OCI-LY7 (cell line): ENCODE results near the gene MRPS12. TPM values are rescaled to one million over a fixed set of nuclear protein-coding genes. Genes with fewer than 3 reads are reported as not detected.

ENCODE experiments used
- BruUV-seq: library from RNA; stranded (reverse); fragments of 400-500 nt; replicated peaks from 2 replicates; lab custom pipeline; 2021; lab: Mats Ljungman, UMichigan
- CTCF ChIA-PET: fragments of 300-600 bp; sonication (Branson Sonifier 250); formaldehyde crosslinking; loops from one replicate; lab custom pipeline; 2022; ENCODE audit warnings: antibody characterized with exemption; ENCODE audit not compliant: unreplicated experiment; lab: Charles Lee
- POLR2A ChIA-PET: fragments of 300-600 bp; sonication (Branson Sonifier 250); formaldehyde crosslinking; loops from one replicate; lab custom pipeline; 2022; ENCODE audit warnings: antibody characterized with exemption; lab: Charles Lee
- DNase-seq: peaks from one replicate; pipeline ENCODE4 v3.0.0-alpha.2; 2015; ENCODE audit warnings: low spot score
- H2AFZ ChIP-seq: fragments of 200-600 bp; sonication (generic), shearing (Covaris generic); 2 replicates; pipeline ENCODE4 v1.6.1; 2014; ENCODE audit warnings: mild to moderate bottlenecking, antibody characterized with exemption, low read length, moderate library complexity
- H3K27ac ChIP-seq: fragments of 200-600 bp; sonication (generic); 2 replicates; pipeline ENCODE4 v1.5.1; 2014; ENCODE audit warnings: mixed run types, low read depth, mild to moderate bottlenecking, moderate library complexity, low read length, inconsistent platforms; ENCODE audit not compliant: poor library complexity, severe bottlenecking
- H3K36me3 ChIP-seq: fragments of 200-600 bp; sonication (generic); 2 replicates; pipeline ENCODE4 v1.6.1; 2014; ENCODE audit warnings: mild to moderate bottlenecking, antibody characterized with exemption, low read length, moderate library complexity, mixed read lengths; ENCODE audit not compliant: insufficient read depth
- H3K4me1 ChIP-seq: fragments of 200-600 bp; sonication (generic); 2 replicates; pipeline ENCODE4 v1.5.1; 2014; ENCODE audit warnings: mild to moderate bottlenecking, low read length; ENCODE audit not compliant: insufficient read depth, poor library complexity, severe bottlenecking
- H3K4me2 ChIP-seq: fragments of 200-600 bp; sonication (generic); 2 replicates; pipeline ENCODE4 v1.6.1; 2014; ENCODE audit warnings: mild to moderate bottlenecking, low read length
- H3K4me3 ChIP-seq: fragments of 200-600 bp; sonication (generic); 2 replicates; pipeline ENCODE4 v1.5.1; 2014; ENCODE audit warnings: mild to moderate bottlenecking, low read depth, low read length; ENCODE audit not compliant: poor library complexity, severe bottlenecking
- H3K79me2 ChIP-seq: fragments of 200-600 bp; sonication (generic); 2 replicates; pipeline ENCODE4 v1.6.1; 2016; ENCODE audit warnings: low read depth, mild to moderate bottlenecking, low read length, moderate library complexity, mixed read lengths; ENCODE audit not compliant: insufficient read depth
- H3K9me2 ChIP-seq: fragments of 200-600 bp; sonication (generic); 2 replicates; pipeline ENCODE4 v1.6.1; 2016; ENCODE audit warnings: mild to moderate bottlenecking, low read length, mixed read lengths; ENCODE audit not compliant: insufficient read depth
- H3K9me3 ChIP-seq: fragments of 200-600 bp; sonication (generic); 2 replicates; pipeline ENCODE4 v1.6.1; 2014; ENCODE audit warnings: mild to moderate bottlenecking, mixed run types, low read length, mixed read lengths
- H4K20me1 ChIP-seq: fragments of 200-600 bp; sonication (generic); 2 replicates; pipeline ENCODE4 v1.6.1; 2014; ENCODE audit warnings: mild to moderate bottlenecking, antibody characterized with exemption, low read length, moderate library complexity, mixed read lengths; ENCODE audit not compliant: insufficient read depth
- EZH2phosphoT487 ChIP-seq: fragments of 200-600 bp; sonication (generic); IDR thresholded peaks from 2 replicates; pipeline ENCODE4 v1.6.1; 2018; ENCODE audit warnings: low read depth, borderline replicate concordance, mild to moderate bottlenecking, mixed run types, antibody characterized with exemption, low read length, moderate library complexity, mixed read lengths
- intact Hi-C: fragments of 100-400 bp; cut with micrococcal nuclease; formaldehyde crosslinking; loops from one replicate; pipeline ENCODE4 v1.10.0; 2022; ENCODE audit not compliant: unreplicated experiment
- total RNA-seq, 2 experiments: library from RNA; depleted of rRNA in 1 of 2; stranded (reverse); fragments of >200 nt in 1 of 2; shearing (Covaris generic) in 1 of 2; gene quantifications; 2 replicates each; pipeline ENCODE4 v1.2.3, GENCODE V29; 2014 to 2022
- TF ChIP-seq, protein P1 (sequence below): fragments of 200-600 bp; sonication (generic); conservative IDR thresholded peaks from 2 replicates; pipeline ENCODE4 v1.5.1; 2014; ENCODE audit warnings: mild to moderate bottlenecking, antibody characterized with exemption, low read length, moderate library complexity, mixed read lengths

MRPS12 gene
- total RNA-seq, 2 experiments from 2014 or later = 63.5 to 74.6 TPM

GRCh38 chr19:38891771-38892170 lies 39.0 kb upstream of the MRPS12 start:
- CTCF ChIA-PET = no interaction called here
- no peaks in the 10 kb centered on the region for H4K20me1 ChIP-seq
- no peak overlapping the region for H2AFZ ChIP-seq
- H3K4me3 ChIP-seq = no peak overlapping the region
- BruUV-seq = no TSS peak
- no peak for TF ChIP-seq EZH2phosphoT487
- TF ChIP-seq, protein P1, sequence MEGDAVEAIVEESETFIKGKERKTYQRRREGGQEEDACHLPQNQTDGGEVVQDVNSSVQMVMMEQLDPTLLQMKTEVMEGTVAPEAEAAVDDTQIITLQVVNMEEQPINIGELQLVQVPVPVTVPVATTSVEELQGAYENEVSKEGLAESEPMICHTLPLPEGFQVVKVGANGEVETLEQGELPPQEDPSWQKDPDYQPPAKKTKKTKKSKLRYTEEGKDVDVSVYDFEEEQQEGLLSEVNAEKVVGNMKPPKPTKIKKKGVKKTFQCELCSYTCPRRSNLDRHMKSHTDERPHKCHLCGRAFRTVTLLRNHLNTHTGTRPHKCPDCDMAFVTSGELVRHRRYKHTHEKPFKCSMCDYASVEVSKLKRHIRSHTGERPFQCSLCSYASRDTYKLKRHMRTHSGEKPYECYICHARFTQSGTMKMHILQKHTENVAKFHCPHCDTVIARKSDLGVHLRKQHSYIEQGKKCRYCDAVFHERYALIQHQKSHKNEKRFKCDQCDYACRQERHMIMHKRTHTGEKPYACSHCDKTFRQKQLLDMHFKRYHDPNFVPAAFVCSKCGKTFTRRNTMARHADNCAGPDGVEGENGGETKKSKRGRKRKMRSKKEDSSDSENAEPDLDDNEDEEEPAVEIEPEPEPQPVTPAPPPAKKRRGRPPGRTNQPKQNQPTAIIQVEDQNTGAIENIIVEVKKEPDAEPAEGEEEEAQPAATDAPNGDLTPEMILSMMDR = no peak
- peaks cover 4% of the 10 kb centered on the region; the same call in 1 of the 2 replicates for H3K36me3 ChIP-seq
- H3K79me2 ChIP-seq = no peaks in the 10 kb centered on the region
- H3K9me2 ChIP-seq = no peaks in the 10 kb centered on the region
- no peak overlapping the region for H3K4me2 ChIP-seq
- H3K9me3 ChIP-seq = no peaks in the 10 kb centered on the region
- DNase-seq = no peak
- intact Hi-C loops = no loop called here
- H3K27ac ChIP-seq = no peak overlapping the region
- POLR2A ChIA-PET = no interaction called here
- no peaks in the 10 kb centered on the region for H3K4me1 ChIP-seq

DNA sequence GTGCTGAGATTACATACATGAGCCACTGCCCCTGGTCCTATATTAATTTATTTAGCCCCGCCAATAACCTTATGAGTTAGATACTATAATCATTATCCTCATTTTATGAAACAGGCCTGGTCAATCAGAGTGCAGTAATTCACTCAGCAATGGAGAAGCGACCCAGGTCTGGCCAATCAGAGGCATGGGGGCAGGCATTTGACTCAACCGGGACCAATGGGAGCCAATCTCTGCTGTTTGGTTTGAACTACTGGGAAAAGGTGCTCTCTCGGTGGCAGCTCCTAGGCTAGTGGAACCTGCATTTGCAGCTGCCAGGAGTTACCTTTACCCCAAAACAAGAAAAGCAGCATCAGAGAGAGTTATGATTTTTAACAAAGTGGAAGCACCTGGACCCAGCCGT lies 37.9 kb upstream of the MRPS12 start:
- H3K27ac ChIP-seq = no peak overlapping the region
- no peak overlapping the region for H2AFZ ChIP-seq
- intact Hi-C loops = no loop called here
- no peaks in the 10 kb centered on the region for H3K9me2 ChIP-seq
- TF ChIP-seq EZH2phosphoT487 = no peak
- BruUV-seq = no TSS peak
- H4K20me1 ChIP-seq = no peaks in the 10 kb centered on the region
- H3K9me3 ChIP-seq = no peaks in the 10 kb centered on the region
- H3K4me3 ChIP-seq = no peak overlapping the region
- ChIA-PET CTCF (no interaction called here), POLR2A (no interaction called here)
- peaks cover 4% of the 10 kb centered on the region; the same call in 1 of the 2 replicates for H3K36me3 ChIP-seq
- no peak for DNase-seq
- H3K4me2 ChIP-seq = no peak overlapping the region
- H3K79me2 ChIP-seq = no peaks in the 10 kb centered on the region
- H3K4me1 ChIP-seq = peaks cover under 1% of the 10 kb centered on the region

DNA sequence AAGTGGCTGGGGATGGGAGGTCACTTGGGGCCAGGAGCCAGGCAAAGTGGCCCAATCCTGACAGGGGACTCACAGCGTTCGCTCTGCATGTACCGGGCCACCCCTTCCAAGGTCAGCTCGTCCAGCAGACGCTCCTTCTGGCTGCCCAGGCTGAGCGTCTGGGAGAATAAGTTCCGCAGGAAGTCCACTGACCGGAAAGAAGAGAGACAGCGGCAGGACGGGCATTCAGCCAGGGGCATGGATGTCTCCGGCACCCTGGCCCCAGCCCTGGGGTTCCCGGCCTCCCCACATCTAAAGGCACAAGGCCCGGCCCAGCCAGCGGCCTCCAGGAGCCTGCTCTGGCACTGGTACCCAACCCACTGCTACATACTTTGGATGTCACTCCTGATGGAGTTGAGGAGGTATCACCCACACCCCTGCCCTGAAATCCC lies 37.4 kb upstream of the MRPS12 start:
- Histone ChIP-seq H3K9me2 (no peaks in the 10 kb centered on the region), H4K20me1 (no peaks in the 10 kb centered on the region), H3K4me1 (peaks cover 6% of the 10 kb centered on the region), H3K27ac (no peak overlapping the region), H3K4me2 (no peak overlapping the region), H3K79me2 (no peaks in the 10 kb centered on the region), H3K36me3 (peaks cover 2% of the 10 kb centered on the region; the same call in 1 of the 2 replicates), H3K4me3 (no peak overlapping the region), H2AFZ (no peak overlapping the region), H3K9me3 (no peaks in the 10 kb centered on the region)
- TF ChIP-seq, protein P1 = no peak
- no peak for TF ChIP-seq EZH2phosphoT487
- POLR2A ChIA-PET = no interaction called here
- intact Hi-C loops = no loop called here
- no peak for DNase-seq
- no TSS peak for BruUV-seq
- CTCF ChIA-PET = no interaction called here
